ENCODE data around the gene OR11H1.
"Not testable (repeated sequence)": the region's sequence is repeated elsewhere in the genome, so short reads cannot be mapped to it uniquely, and the experiment has no call there.

Gene OR11H1, protein sequence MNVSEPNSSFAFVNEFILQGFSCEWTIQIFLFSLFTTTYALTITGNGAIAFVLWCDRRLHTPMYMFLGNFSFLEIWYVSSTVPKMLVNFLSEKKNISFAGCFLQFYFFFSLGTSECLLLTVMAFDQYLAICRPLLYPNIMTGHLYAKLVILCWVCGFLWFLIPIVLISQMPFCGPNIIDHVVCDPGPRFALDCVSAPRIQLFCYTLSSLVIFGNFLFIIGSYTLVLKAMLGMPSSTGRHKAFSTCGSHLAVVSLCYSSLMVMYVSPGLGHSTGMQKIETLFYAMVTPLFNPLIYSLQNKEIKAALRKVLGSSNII

GRCh38 chr22:15527892-15528291 is at the start of gene OR11H1:
OR11H1 (plus strand) TSS chr22:15528192; CDS start chr22:15528192, 0 bp downstream.
- not testable (repeated sequence) for DNase-seq

DNA sequence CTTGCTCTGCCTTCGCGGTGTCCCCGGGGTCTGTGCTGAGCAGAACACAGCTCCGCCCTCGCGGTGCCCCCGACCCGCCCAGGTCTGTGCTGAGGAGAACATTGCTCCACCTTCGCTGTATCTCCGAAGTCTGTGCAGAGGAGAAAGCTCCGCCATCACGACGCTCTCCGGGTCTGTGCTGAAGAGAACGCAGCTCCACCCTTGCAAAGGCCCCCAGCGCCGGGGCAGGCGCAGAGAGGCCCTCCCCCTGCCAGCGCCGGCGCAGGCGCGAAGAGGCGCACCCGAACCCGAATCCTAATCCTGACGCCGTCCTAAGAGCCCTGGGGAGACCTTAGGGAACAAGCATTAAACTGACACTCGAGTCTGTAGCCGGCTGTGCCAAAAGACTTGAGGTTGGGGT is 18.0 kb upstream of the OR11H1 start:
- DNase-seq, result not testable (repeated sequence)

- not testable (repeated sequence) for DNase-seq
Observed at GRCh38 chr22:15515896-15516295, 12.1 kb upstream of the OR11H1 start.

GRCh38 chr22:15553767-15554166 is 25.8 kb downstream of the OR11H1 start:
- not testable (repeated sequence) for DNase-seq

DNA sequence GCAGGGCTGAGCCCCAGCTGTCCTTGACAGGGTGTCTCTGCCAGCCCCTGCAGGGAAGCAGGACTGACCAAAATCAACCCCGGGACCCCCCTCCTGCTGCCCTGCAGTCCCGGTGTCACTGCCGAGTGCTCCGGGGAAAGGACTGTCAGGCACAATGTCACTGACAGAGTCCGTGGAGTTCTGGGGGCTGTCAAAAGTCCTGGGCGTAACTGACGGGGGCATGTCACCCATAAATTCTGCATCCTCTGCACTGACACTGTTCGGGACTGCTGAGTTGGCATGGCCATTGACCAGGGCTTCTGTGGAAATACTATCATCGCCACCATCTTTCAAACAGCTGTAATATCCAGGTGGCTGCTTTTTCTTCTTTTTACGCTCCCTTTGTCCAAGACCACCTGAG is 35.5 kb downstream of the OR11H1 start:
- not testable (repeated sequence) for DNase-seq

- not testable (repeated sequence) for DNase-seq
Observed at GRCh38 chr22:15565063-15565462, 37.1 kb downstream of the OR11H1 start.

Measured in NCI-H1694 (cell line).